HG02763 (cell line): ENCODE results near the gene CST4.
"Not testable (repeated sequence)": the region's sequence is repeated elsewhere in the genome, so short reads cannot be mapped to it uniquely, and the experiment has no call there.

ENCODE experiments used
- ATAC-seq: cut with Tn5 transposase; IDR thresholded peaks from one replicate; pipeline ENCODE4 v1.9.1; 2021; ENCODE audit warnings: mild to moderate bottlenecking, moderate library complexity; ENCODE audit not compliant: unreplicated experiment

CST4 gene

DNA sequence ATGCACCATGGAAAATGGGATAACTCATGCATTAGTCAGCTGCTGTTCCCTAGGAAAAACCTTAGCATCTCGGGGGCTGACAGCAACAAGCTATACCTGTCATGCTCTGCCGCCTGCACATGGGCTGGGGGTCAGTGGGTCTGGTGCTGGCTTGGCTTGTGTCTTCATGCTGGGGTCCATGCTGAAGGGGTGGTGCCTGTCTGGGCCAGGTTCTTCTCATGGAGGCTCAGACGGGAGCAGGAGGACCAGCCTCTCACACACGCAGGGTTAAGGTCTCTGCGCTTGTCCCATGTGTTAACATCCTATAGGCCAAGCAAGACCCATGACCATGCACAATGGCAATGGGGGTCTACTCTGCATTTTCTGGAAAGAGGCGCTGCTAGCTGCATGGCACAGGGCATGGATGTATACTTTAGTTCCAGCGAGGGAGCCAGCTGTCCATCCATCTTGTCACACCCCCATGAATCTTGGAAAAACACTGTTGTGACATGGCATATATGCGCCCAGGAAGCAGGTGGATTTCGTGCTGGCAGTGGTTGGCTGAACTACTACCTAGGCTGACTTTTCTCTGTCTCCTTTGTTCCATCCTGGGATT lies 26.5 kb downstream of the CST4 start:
- no peak for ATAC-seq

DNA sequence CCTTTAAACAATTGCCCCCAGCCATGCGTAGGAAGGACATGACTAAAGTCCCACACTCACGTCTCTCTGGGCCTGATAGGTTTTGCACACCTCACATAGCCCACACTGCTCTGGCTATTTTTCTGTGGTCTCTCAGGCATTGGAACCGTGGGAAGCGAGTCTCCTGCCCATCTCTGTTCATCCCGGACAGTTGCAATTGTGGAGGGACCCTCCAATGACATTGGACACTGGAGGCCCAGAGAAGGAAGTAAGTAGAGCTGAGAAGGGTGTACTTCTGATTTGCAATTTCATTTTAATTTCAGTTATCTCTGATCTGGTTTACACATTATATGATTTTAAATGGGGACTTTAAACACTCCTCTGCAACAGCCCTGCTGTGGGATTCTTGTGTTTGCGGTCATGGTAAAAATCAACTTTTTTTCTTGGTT lies 27.8 kb downstream of the CST4 start:
- ATAC-seq: no peak

DNA sequence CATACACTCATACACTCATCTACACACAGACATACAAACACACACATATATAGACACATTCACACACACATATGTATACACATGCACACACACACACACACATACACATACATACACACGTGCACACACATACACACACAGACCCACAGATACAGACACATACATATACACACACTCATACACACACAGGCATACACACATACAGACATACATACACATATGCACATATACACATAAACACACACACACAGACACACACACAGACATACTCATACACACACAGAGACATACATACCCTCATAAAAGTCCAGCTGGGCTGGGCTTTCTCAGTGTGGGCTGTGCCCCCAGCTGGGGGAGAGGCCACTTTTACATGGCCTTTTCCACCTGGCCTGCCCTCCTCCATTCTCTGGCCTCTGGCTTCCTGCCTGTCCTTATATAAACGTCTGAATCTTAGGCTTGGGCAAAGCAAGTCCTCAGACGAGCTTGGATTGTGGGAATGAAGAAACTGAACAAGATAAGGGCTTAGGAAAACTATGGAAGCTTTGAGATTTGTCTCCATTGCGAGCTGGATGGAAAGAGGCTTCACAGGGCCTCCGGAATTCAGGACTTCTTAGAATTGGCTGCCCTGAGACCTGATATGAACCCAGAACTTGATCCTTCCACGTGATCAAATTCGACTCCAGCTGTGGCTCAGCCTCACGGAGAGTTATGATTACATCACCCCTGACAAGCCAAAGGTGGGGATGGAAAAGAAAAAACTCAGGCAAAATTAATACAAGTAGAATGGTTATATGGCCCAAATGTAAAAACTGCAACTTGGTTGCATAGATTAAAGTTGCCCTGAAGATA lies 28.6 kb downstream of the CST4 start:
- ATAC-seq: no peak

DNA sequence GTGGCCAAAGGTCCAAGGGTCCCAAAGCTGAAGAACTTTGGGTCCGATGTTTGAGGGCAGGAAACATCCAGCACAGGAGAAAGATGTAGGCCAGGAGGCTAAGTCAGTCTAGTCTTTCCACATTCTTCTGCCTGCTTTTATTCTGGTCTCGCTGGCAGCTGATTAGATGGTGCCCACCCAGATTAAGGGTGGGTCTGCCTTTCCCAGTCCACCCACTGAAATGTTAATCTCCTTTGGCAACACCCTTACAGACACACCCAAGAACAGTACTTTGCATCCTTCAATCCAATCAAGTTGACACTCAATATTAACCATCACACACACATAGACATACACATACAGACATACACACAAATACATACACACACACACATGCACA lies 29.2 kb downstream of the CST4 start:
- not testable (repeated sequence) for ATAC-seq

DNA sequence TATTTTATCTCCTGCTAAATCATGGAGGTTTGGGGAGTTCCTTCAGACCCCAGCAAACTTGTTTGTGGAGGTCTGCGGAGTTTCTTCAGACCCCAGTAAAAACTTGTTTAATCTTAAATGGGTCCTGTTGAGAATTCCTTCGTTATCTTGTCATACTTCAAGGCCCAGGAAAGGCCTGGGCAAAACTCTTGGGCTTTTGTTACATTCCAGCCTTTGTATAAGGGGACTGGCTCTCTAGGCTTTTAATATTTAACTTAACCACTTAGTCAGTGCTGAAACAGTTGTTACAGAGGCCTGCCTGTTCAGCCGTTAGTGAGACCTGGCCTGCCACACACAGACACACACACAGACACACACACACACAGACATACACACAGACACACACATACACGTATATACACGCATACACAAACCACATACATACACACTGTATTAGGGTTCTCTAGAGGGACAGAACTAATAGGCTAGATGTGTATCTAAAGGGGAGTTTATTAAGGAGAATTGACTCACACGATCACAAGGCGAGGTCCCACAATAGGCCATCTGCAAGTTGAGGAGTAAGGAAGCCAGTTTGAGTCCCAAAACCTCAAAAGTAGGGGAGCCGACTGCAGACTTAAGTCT lies 29.7 kb downstream of the CST4 start:
- no peak for ATAC-seq

DNA sequence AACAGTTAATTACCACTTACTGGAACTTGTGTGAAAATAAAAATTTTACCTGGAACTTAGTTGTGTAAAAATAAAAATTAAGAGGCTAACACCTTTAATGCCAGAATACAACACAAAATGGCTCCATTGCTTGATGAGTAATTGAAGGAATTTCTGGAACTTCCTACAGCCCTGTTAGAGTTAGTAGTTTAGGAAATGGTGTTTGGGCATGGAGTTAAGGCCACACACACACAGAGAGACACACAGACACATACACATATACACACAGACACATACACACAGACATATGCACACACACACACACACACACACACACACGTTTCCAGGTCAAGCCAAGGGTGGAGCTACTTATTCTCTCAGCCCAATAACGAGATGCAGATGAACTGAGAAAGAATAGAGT lies 30.5 kb downstream of the CST4 start:
- ATAC-seq: no peak

DNA sequence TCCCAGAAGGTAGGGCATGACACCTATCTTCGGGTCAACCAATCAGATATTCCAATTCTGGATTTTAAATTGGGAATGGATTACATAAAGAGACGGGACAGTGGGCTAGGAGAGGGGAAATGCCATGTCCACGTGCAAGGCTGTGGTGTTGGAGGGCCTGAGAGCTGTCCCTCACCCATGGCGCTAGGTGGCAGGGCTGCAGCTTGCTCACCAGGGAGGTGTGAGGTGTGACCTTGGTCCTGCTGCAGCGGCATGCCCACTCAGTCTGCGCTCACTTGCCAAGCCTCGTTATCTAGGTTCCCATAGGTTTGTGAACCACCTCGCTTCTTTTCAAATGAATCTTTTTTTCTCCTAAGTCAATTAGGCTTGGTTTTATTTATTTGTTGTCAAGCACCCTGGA lies 31.6 kb downstream of the CST4 start:
- no peak for ATAC-seq

DNA sequence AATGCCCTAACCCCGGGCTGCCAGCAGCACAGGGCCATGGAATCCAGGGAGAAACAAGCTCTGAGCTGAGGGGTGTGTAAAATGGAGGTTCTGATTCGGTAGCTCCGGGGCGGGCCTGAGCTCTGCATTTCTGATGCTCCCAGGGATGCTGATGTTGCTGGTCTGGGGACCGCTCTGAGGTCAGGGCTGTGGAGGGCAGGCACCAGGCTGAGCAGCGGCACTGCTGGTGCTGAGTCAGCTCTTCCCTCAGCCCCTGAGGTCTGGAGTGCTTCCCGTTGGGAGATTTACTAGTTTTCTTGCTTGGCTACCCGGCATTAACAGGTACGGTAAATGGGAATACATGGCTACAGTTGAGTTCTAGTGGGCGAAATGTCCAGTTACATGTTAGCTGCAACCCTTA lies 32.5 kb downstream of the CST4 start:
- no peak for ATAC-seq

DNA sequence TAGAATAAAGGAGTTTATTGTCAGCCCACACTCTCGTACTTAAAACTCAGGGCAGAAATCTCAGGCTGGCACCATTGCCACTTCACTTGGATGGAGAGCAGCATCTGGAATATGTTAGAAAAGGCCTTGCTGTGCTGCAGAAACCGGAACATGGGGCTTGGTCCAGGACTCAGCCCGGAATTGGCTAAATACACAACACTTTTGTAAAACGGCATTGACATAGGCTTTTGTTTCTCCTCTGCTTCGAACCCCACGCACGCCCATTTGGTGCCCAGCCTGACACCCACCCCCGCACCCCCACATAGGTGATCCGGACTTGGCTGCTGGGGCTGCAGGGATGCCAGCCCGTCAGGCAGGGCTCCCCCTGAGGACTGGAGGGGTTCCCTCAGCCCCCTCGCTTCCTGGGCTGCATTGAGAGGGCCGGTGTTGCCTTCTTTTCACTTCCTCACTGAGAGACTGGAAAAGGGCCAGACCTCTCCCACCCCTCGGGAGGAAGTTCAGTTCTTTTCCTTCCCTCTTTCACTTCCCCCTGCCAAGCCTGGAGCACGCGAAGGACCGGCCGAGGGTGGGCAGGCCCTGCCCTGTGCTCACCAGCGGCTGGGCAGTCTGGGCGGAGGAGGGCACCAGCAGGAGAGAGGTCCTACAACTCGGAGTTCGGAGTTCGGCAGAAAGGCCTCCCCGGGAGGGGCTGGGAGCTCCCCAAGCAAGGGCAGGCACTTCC lies 33.2 kb downstream of the CST4 start:
- ATAC-seq: no peak

DNA sequence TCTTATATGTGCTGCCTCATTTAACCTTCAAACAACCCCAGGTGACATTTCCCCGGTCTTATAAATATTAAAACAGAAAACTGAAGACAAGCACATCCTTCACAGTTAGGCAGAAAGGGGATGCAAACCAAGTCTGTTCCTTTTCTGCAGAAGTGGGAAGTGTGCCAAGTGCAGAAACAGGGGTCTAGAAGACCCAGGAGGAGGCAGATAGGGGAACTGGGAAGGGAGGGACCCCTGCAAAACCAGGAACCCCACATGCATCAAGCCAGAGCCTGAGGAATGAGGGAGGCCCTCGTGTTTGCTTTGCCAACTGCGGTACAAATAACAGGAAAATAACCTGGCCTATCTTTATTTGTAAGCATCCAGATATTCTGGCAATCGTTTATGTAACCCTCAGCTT lies 34.1 kb downstream of the CST4 start:
- no peak for ATAC-seq

DNA sequence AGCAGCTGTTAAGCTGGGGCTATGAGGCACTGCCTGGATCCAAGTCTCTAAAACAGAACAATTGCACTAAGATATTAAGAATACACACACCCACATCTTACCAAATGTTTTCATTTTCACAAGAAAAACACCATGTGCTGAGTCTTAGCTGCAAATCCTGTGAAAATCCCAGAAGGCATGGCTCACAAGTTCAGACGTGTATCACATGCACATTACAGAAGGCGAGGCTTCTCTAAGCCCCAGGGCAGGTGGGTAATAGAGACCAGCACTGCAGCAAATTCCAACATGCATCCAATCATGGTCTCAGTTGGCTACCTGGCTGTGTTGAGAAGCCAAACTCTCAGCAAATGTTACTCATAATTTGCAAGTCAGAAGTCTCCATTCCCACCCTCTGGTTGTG lies 34.8 kb downstream of the CST4 start:
- ATAC-seq: no peak

DNA sequence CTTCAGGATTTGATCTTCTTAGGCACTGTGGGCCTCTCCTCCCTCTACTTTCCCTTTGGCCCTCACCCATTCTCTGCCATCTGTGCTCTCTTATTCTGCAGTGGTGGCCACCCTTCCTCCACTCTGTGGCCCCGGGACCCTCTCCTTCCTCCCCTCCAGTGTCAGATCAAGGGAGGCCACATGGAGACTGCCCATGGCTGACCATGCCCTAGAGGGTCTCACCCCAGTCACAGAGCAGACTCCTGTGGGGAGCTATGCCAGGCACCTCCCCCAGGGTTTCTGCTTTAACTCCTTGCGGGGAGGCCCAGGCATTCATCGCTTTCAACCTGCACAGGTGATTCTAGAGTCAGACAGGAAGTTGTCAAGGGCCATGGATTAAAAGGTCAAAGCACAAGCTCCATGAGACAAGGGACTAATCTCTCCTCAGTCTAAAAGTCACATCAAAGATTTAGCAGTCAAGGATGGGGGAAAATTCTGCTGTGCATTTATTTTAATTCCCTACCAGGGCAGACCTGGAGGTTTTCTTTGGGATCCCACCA lies 35.4 kb downstream of the CST4 start:
- ATAC-seq: no peak

DNA sequence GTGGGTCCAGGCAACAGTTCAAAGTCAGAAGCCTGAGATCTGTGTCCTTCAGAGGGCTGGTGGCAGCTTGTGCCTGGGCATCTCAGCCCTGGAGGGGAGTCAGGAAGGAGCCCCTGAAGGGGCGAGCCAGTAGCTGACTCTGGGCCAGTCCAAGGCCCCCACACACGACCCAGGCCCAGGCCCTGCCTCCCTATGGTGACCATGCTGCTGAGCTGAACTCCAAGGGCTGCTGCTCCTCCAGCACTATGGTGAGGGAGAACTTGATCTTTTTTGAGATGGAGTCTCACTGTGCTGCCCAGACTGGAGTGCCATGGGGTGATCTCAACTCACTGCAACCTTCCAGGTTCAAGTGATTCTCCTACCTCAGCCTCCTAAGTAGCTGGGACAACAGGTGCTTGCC lies 35.9 kb downstream of the CST4 start:
- ATAC-seq: no peak

DNA sequence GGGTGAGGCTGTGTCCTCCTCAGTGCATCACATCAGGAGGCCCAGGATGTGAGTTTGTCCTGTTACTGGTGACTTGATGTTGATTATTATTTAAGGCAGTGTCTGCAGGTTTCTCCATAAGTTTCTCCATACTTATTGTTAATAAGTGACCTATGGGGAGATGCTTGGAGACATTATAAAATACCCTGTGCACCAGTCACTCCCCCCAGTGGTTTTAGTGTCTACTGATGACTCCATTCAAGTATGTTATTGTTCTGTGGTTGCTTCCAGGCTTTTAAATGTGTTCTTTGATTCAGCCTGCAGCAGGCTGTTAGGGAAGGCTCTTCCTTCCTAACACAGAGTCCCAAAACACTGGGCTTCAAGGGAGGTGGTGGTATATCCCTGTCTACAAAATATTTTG lies 36.5 kb downstream of the CST4 start:
- ATAC-seq: no peak

DNA sequence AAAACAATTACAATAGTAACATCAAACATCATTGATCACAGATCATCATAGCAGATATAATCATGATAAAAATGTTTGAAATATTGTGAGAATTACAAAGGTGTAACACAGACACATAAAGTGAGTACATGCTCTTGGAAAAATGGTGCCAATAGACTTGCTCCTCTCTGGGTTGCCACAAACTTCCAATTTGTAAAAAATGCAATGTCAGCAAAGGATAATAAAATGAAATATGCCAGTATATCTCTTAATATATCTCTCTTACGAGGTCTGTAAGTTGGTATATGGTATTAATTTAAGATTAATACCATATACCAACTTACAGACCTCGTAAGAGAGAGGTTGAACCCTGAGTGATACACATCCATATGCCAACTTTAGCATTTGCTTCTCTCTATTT lies 37.7 kb downstream of the CST4 start:
- no peak for ATAC-seq

DNA sequence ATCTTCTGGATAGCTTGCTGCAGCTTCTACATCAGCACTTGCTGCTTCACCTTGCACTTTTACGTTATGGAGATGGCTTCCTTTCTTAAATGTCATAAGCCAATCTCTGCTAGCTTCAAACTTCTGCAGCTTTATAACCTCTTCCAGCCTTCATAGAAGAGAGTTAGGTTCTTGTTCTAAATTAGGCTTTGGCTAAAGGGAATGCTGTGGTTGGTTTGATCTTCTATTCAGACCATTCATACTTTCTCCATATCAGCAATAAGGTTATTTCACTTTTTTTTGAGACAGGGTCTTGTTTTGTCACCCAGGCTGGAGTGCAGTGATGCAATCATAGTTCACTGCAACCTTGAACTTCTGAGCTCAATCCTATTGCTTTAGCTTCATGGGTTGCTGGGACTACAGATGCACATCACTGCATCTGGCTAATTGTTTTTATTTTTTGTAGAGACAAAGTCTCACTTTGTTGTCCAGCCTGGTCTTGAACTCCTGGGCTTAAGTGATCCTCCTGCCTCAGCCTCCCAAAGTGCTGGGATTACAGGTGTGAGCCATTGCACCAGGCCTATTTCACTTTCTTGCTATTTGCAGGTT lies 38.9 kb downstream of the CST4 start:
- ATAC-seq: no peak

DNA sequence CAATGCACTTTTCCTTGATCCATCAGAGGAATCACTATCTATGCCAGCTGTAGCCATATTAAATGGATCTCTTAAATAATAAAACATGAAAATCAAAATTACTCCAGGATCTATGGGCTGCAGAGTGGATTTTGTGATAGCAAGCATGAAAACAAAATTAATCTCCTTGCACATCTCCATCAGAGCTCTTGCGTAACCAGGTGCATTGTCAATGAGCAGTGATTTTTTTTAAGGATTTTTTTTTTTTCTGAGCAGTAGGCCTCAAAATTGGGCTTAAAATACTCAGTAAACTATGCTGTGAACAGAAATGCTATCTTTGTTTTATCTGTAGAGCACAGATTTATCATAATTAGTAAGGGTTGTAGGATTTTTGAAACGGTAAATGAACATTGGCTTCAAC lies 39.6 kb downstream of the CST4 start:
- ATAC-seq: no peak

DNA sequence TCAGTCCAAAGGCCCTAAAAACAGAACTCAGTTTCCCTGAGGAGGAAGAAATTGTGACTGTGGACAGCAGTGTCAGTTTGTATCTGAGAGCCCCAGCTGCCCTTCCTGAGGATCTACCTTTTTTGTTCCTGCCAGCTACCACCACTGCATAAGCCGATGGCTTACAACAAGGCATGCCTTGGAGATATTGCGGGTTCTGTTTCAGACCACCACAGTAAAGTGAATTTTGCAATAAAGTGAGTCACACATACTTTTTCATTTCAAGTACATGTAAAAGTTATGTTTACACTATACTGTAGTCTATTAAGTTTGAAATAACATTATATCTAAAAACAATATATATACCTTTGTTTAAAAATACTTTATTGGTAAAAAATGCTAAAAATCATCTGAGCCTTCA lies 41.5 kb downstream of the CST4 start:
- no peak for ATAC-seq

DNA sequence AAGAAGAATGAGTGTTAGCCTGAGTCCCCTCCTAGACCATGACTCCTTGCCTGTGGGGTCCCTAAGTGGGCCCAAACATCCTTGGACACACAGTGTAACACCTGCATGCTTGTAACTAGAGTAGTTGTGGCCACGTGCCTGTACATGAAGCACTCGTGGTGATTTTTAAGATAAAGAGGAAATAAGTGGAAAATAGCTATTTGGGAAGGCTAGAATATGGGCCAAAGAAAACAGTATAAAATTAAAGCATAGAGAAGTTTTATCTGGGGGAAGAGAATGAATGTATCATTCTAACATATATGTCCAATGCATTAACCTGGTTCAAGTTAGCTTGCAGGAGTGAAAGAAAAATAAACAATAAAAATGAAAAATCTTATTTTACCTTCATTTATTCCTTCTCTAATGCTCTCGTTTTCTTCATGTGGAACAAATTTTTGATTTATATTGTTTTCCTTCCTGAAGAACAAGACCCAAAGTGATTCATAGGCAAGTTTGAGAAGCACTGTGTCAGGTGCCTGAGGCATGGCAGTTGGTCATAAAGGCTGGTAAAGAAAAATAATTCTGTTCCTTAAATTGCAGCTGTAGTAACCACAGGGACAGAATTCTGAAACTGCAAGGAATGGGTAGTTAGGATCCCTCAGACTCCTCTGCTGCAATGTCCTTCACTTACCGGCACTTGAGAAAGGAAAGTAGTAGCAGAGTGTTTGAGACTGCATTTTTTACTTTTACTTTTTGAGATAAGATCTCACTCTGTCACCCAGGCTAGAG lies 42.5 kb downstream of the CST4 start:
- no peak for ATAC-seq

DNA sequence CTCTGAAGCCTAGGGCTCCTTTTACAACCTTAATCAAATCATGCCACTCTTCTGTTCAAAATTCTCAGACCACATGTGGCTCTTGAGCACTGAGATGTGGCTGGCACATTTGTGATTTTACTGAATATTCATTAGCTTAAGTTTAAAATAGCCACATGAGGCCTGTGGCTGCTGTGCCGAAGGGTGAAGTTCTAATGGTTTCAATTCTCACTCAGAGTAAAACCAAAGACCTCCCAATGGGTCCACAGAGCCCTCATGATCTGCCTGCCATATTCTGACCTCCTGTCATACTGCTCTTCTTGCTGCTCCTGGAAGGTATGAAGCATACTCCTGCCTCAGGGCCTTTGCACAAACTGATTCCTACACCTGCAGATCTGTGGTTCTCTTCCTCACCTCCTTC lies 43.3 kb downstream of the CST4 start:
- ATAC-seq: no peak
